ENCODE measurements around the gene CDC73.

- TF ChIP-seq REST (IDR thresholded peaks at IDR 0.05; ENCODE audit: insufficient read depth in 1 of 2, low read depth in 2 of 2, low read length in 2 of 2) (no peak), SIN3A (IDR thresholded peaks at IDR 0.05; ENCODE audit: borderline replicate concordance, insufficient read depth, low read length) (no peak)
Observed at GRCh38 chr1:193087893-193088292, 33.9 kb upstream of the CDC73 start.
